ENCODE measurements around the gene DNASE1L1. TPM values are rescaled to one million over a fixed set of nuclear protein-coding genes. Genes with fewer than 3 reads are reported as not detected.

The DNASE1L1 gene
- total and polyA plus RNA-seq, 2 of the 13 experiments (the other 11 are each of a cell fraction or from before 2014, with no cell fraction given) = 4.7 to 12.3 TPM

DNA sequence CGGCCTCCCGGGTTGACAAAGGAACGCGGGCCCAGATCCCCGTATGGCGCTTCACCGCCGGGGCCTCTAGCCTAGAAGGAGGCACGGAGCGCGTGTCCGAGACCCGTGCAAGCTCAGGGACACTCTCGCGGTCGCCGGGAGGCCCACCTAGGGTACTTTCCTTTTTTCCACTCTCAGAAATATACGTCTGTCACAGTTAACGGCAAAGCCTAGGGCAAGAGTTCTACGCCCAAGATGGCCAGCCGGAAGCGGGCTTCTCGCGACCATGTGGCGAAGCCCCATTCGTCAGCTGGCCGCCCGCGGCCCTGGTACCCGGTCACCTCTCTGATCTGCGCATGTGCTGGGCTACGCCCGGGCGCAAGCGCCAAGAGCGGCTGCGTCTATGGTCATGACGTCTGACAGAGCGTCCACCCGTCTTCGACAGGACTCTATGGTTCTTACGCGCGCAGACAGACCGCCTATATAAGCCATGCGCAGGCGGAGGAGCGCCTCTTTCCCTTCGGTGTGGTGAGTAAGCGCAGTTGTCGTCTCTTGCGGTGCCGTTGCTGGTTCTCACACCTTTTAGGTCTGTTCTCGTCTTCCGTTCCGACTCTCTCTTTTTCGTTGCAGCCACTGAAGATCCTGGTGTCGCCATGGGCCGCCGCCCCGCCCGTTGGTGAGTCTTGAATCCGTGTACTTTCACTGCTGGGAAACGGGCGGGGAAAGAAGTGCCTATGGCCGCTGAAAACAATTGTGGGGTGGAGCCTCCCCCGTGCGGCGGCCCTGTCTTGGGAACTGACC lies 11.0 kb downstream of the DNASE1L1 start, which contains the start of gene RPL10 (continued):
- TF ChIP-seq CSRNP1 (CRISPR knock-in tag; IDR thresholded peaks at IDR 0.05) (0 out of 2 replicates have a peak, but pooled peaks have one; percentile 15), ZNF747 (CRISPR knock-in tag; IDR thresholded peaks at IDR 0.05; ENCODE audit: borderline replicate concordance) (no peak), BORCS8-MEF2B (CRISPR knock-in tag; IDR thresholded peaks at IDR 0.05) (0 out of 2 replicates have a peak, but pooled peaks have one; percentile 50), ZNF121 (CRISPR knock-in tag; IDR thresholded peaks at IDR 0.05) (0 out of 2 replicates have a peak, but pooled peaks have one; percentile 5), CC2D1A (CRISPR knock-in tag; IDR thresholded peaks at IDR 0.05) (no peak), IKZF1 (IDR thresholded peaks at IDR 0.05) (no peak), SMARCC2 (IDR thresholded peaks at IDR 0.05) (no peak), CAMTA2 (CRISPR knock-in tag; IDR thresholded peaks at IDR 0.05; ENCODE audit: borderline replicate concordance) (no peak), NAIF1 (CRISPR knock-in tag; IDR thresholded peaks at IDR 0.05; ENCODE audit: borderline replicate concordance) (peak; percentile 53; the same call in 1 of the 2 replicates), GTF3A (CRISPR knock-in tag; conservative IDR thresholded peaks at IDR 0.05) (no peak), ZNF354B (CRISPR knock-in tag; IDR thresholded peaks at IDR 0.05) (no peak), KIAA2018 (CRISPR knock-in tag; IDR thresholded peaks at IDR 0.05; ENCODE audit: borderline replicate concordance) (0 out of 2 replicates have a peak, but pooled peaks have one; percentile 49), HCFC1 (IDR thresholded peaks at IDR 0.05; ENCODE audit: low read depth, low read length) (peak; percentile 29; the same call in 1 of the 2 replicates)
- TF ChIP-seq, protein P1, sequence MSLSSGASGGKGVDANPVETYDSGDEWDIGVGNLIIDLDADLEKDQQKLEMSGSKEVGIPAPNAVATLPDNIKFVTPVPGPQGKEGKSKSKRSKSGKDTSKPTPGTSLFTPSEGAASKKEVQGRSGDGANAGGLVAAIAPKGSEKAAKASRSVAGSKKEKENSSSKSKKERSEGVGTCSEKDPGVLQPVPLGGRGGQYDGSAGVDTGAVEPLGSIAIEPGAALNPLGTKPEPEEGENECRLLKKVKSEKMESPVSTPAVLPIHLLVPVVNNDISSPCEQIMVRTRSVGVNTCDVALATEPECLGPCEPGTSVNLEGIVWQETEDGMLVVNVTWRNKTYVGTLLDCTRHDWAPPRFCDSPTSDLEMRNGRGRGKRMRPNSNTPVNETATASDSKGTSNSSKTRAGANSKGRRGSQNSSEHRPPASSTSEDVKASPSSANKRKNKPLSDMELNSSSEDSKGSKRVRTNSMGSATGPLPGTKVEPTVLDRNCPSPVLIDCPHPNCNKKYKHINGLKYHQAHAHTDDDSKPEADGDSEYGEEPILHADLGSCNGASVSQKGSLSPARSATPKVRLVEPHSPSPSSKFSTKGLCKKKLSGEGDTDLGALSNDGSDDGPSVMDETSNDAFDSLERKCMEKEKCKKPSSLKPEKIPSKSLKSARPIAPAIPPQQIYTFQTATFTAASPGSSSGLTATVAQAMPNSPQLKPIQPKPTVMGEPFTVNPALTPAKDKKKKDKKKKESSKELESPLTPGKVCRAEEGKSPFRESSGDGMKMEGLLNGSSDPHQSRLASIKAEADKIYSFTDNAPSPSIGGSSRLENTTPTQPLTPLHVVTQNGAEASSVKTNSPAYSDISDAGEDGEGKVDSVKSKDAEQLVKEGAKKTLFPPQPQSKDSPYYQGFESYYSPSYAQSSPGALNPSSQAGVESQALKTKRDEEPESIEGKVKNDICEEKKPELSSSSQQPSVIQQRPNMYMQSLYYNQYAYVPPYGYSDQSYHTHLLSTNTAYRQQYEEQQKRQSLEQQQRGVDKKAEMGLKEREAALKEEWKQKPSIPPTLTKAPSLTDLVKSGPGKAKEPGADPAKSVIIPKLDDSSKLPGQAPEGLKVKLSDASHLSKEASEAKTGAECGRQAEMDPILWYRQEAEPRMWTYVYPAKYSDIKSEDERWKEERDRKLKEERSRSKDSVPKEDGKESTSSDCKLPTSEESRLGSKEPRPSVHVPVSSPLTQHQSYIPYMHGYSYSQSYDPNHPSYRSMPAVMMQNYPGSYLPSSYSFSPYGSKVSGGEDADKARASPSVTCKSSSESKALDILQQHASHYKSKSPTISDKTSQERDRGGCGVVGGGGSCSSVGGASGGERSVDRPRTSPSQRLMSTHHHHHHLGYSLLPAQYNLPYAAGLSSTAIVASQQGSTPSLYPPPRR (CRISPR knock-in tag; IDR thresholded peaks at IDR 0.05; ENCODE audit: borderline replicate concordance) = no peak

Measured in HepG2 (cell line).